ENCODE results near the gene ACOXL.

ACOXL gene

DNA sequence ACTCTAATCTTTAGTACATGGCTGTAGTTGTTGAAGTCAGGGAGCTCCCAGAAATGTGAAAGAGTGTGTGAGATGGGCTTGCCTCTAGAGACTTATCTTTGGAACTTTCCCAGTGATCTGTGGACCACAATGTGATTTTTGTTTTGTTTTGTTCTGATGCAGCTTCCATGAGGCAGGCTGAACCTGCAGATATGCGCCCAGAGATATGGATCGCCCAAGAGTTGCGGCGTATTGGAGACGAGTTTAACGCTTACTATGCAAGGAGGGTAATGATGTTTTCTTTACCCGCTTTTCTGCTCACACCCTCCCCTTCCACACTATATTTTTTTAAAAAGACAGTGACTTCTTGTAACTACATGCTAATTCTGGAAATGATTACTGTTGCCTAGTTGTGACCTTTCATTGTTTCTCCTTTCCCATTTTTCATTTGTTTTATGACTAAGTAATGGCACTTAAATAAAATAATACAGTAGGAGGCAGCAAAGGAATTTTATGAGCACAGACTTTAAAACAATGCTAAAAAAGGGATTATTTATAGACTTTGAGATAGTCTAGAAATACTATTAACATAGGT, 417.6 kb downstream of the ACOXL start:
- DNase-seq: no peak

DNA sequence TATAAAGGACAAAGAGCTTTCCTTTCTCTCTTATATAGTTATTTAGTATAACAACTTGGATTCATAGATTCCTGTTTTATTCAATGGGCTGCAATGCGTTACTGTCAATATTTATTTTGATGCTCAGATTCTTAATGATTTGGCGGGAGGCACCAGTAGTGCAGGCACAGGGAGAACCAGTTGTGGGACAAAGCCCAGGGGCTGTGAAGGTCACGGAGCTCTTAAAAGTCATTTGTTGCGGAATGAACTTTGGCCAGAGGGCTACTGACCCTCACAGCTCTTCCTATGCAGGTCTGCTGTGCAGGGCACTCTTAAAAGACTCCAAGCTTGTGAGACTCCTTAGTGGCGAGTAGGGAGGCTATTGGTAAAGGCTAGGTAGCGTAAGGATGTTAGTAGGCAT, 422.4 kb downstream of the ACOXL start:
- DNase-seq: no peak

DNA sequence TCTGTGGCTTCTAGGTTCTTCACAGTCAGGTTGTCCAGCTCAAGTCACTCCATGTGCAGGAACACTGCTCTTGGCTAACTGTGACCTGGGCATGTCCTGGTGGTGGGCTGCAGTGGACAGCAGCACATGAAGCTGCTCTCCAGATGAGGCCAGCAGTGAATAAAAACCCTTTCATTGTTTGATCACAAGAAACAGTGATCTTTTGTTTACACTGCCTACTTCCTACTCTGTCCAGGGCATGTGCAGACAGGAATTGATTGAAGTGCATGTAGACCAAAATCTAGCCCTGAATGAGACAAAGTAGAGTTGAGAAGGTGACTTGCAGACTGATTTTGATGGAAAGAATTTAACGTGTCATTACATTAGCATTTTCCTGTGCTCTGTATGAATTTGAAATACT, 423.2 kb downstream of the ACOXL start:
- peak; percentile 14 for DNase-seq

GRCh38 chr2:111156529-111156928, 424.2 kb downstream of the ACOXL start:
- no peak for DNase-seq

- peak; percentile 74 for DNase-seq
Observed at GRCh38 chr2:111157071-111157661, 424.8 kb downstream of the ACOXL start.

DNA sequence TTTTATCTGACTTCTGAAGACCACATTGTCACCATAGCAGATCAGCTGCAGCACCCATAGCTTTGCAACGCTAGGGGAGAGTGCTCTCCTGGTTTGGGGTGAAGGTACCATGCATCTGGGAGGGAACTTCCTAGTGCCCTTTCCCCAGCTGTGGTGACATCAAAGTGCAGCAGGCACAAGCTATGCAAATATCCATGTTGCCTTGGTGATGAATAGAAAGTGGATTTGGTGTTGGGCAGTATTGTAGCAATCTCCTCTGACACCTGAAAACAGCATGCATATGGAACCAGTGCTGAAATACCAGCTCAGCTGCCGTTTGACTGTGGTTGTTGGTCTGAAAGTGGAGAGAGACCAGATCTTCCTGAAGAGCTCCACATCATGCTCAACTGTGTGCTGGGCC, 425.4 kb downstream of the ACOXL start:
- DNase-seq: no peak

DNA sequence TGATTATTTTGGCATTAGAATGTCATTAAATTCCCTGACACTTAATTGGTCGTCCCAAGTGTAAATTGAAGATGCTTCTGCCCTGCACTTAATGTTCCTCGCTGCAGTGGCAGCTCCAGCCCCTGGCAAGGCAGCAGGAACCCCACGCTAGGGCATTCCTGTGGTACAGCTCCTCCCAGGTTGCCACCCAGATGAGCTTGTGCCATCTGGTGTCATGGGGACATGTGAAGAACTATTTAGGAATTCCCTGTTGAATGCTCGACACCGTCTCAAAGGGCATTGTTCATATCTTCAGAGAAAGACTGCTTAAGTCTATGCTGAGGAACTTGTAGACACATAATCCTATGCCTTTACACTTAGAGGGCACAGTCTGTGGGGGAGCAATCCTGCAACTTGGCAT, 427.3 kb downstream of the ACOXL start:
- DNase-seq: no peak

DNA sequence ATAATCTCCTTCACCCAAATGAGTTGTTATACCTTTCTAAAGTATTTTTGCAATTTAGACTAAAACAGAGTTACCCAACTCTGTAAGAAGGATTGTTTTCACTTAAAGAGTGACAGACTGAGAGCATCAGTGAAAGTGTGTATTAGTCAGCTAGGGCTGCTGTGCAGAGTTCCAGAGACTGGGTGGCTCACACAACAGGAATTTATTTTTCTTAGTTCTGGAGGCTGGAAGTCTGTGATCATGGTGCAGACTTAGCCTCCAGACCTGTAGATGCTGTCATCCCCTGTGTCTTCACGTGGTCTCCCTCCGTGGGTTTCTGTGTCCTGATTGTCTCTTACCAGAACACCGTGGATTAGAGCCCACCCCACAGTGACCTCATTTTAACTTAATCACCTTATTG, 428.4 kb downstream of the ACOXL start:
- no peak for DNase-seq

DNA sequence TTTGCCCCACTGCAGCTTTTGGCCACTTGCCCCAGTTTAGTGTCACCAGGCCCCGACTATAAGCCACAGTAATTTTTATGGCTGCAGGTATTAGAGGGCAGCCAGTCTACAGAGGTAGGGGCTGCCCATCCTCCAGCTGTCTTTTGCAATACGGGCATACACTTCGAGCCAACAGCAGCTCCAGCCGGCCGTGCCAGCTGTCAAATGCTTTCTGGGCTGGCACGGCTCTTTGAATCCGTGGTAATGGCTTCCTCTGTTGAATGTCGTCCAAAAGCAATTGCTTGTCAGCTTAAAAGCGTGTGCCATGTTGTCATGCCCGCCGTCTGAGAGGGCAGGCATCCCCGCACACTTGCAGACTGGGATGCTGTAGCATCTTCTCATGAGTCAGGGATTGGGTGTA, 429.6 kb downstream of the ACOXL start:
- DNase-seq: peak; percentile 78

DNA sequence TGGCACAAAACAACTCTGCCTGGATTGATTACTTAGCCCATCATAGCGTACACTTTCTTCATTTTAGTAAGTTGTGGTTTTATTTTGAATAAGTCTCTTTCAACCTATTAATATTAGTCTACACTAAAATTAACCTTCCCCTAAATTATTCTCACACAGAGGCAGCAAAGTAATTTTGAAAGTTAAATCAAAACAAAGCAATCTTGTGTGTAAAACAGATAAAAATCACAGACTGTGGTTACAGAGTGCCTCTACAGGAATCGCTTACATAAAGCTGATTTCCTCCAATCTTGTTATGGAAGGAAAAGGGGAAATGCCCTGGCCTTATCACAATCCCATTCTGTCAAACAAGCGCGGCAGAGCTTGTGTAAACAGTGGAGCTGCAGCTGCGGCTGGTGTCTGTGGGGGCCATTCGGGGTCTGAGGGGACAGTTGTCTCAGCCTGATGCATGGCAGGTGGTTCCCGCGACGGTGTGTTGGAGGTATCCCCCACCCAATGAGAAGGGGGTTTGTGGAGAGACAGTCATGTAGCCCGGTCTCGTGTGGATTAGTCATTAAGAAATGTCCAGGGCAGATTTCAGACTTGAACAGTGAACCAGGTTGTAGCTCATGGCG, 430.5 kb downstream of the ACOXL start:
- DNase-seq: no peak

DNA sequence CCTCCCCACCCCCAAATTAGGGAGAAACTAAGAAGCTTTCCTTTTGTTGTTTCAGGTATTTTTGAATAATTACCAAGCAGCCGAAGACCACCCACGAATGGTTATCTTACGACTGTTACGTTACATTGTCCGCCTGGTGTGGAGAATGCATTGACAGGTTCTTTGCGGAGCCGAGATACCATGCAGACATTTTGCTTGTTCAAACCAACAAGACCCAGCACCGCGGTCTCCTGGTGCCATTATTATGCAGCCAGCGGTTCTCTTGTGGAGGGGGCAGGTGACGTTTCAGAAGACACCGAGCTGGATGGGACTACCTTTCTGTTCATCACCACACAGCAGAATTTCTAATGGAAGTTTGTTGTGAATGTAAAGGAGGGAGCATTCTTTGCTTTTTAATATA, 431.7 kb downstream of the ACOXL start:
- DNase-seq: no peak

DNA sequence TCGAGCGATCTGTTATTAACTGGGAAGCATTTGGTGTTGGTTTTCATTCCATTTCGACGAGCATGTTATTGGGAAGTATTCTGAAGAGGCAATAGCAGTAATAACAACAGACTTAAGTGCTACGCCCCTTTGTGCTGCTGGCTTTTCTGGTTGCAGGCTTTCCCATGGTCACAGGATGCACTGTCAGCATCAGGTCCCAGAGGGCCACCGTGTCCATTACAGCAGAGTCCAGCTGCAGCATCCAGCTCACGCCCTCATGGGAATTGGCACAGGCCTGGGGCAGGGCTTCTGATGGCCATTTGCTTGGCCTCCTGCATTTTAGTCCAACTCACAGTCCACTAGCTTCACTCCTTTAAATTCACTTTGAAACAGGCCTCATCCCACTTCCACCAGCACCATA, 432.7 kb downstream of the ACOXL start:
- no peak for DNase-seq

- DNase-seq: no peak
Observed at GRCh38 chr2:111166115-111166514, 433.7 kb downstream of the ACOXL start.

- DNase-seq: no peak
Observed at GRCh38 chr2:111167076-111167862, 434.9 kb downstream of the ACOXL start.

GRCh38 chr2:111167863-111168162, 435.4 kb downstream of the ACOXL start:
- no peak for DNase-seq
